ENCODE data around the gene KCNAB1.
"Not testable (repeated sequence)": the region's sequence is repeated elsewhere in the genome, so short reads cannot be mapped to it uniquely, and the experiment has no call there.

Gene KCNAB1

GRCh38 chr3:156216852-156217251 is 96.5 kb downstream of the KCNAB1 start:
- no peak for DNase-seq (ENCODE audit: low read depth in 4 of 4, low spot score in 1 of 4)

- no peak for DNase-seq (ENCODE audit: low read depth in 4 of 4, low spot score in 1 of 4)
These were observed 97.4 kb downstream of the KCNAB1 start for GRCh38 chr3:156217674-156218352.

GRCh38 chr3:156218353-156218744 is 98.0 kb downstream of the KCNAB1 start:
- no peak for DNase-seq (ENCODE audit: low read depth in 4 of 4, low spot score in 1 of 4)

GRCh38 chr3:156222381-156222780 is 102.0 kb downstream of the KCNAB1 start:
- DNase-seq (ENCODE audit: low read depth in 4 of 4, low spot score in 1 of 4) = not testable (repeated sequence)

- not testable (repeated sequence) for DNase-seq (ENCODE audit: low read depth in 4 of 4, low spot score in 1 of 4)
These were observed 103.7 kb downstream of the KCNAB1 start for GRCh38 chr3:156224046-156224445.

GRCh38 chr3:156226676-156227420 is 106.5 kb downstream of the KCNAB1 start:
- no peak for DNase-seq (ENCODE audit: low read depth in 4 of 4, low spot score in 1 of 4)

GRCh38 chr3:156227704-156228103 is 107.3 kb downstream of the KCNAB1 start:
- DNase-seq (ENCODE audit: low read depth in 4 of 4, low spot score in 1 of 4) = no peak

- DNase-seq (ENCODE audit: low read depth in 4 of 4, low spot score in 1 of 4) = no peak
These were observed 110.0 kb downstream of the KCNAB1 start for GRCh38 chr3:156230278-156230900.

- DNase-seq (ENCODE audit: low read depth in 4 of 4, low spot score in 1 of 4) = not testable (repeated sequence)
These were observed 110.8 kb downstream of the KCNAB1 start for GRCh38 chr3:156231221-156231620.

- DNase-seq (ENCODE audit: low read depth in 4 of 4, low spot score in 1 of 4) = no peak
These were observed 113.5 kb downstream of the KCNAB1 start for GRCh38 chr3:156233876-156234275.

GRCh38 chr3:156236556-156237260 is 116.3 kb downstream of the KCNAB1 start:
- no peak for DNase-seq (ENCODE audit: low read depth in 4 of 4, low spot score in 1 of 4)

GRCh38 chr3:156240642-156241041 is 120.3 kb downstream of the KCNAB1 start:
- no peak for DNase-seq (ENCODE audit: low read depth in 4 of 4, low spot score in 1 of 4)

GRCh38 chr3:156246961-156247725 is 126.8 kb downstream of the KCNAB1 start:
- DNase-seq (ENCODE audit: low read depth in 4 of 4, low spot score in 1 of 4) = no peak

- DNase-seq (ENCODE audit: low read depth in 4 of 4, low spot score in 1 of 4) = no peak
These were observed 130.2 kb downstream of the KCNAB1 start for GRCh38 chr3:156250550-156250949.

GRCh38 chr3:156251424-156251823 is 131.0 kb downstream of the KCNAB1 start:
- no peak for DNase-seq (ENCODE audit: low read depth in 4 of 4, low spot score in 1 of 4)

- DNase-seq (ENCODE audit: low read depth in 4 of 4, low spot score in 1 of 4) = no peak
These were observed 132.3 kb downstream of the KCNAB1 start for GRCh38 chr3:156252656-156253055.

GRCh38 chr3:156253150-156253549 is 132.8 kb downstream of the KCNAB1 start:
- DNase-seq (ENCODE audit: low read depth in 4 of 4, low spot score in 1 of 4) = no peak

GRCh38 chr3:156256256-156256655 is 135.9 kb downstream of the KCNAB1 start:
- no peak for DNase-seq (ENCODE audit: low read depth in 4 of 4, low spot score in 1 of 4)

GRCh38 chr3:156256945-156257344 is 136.6 kb downstream of the KCNAB1 start:
- DNase-seq (ENCODE audit: low read depth in 4 of 4, low spot score in 1 of 4) = no peak

- no peak for DNase-seq (ENCODE audit: low read depth in 4 of 4, low spot score in 1 of 4)
These were observed 137.9 kb downstream of the KCNAB1 start for GRCh38 chr3:156258301-156258700.

- DNase-seq (ENCODE audit: low read depth in 4 of 4, low spot score in 1 of 4) = no peak
These were observed 139.5 kb downstream of the KCNAB1 start for GRCh38 chr3:156259896-156260295.

Data from stimulated activated CD4-positive, alpha-beta T cell treated with anti-CD3 and anti-CD28 coated beads, Interleukin-1b, Interleukin-23, amount 100 ng/mL, for 24 hours (primary cell).